GM18909 (cell line): ENCODE results near the gene FOXP1.
A peak's percentile ranks its signal among the peaks of the same experiment; 100 is the strongest.

Experiments
- ATAC-seq: cut with Tn5 transposase; IDR thresholded peaks from one replicate; pipeline ENCODE4 v1.9.1; 2021; ENCODE audit warnings: mild to moderate bottlenecking; ENCODE audit not compliant: unreplicated experiment, poor library complexity

The FOXP1 gene

GRCh38 chr3:71589132-71589531, 5.6 kb upstream of the FOXP1 start:
- no peak for ATAC-seq

- no peak for ATAC-seq
Measured at GRCh38 chr3:71587958-71588357, 4.4 kb upstream of the FOXP1 start.

- ATAC-seq: no peak
Measured at GRCh38 chr3:71586810-71587242, 3.3 kb upstream of the FOXP1 start.

- ATAC-seq: no peak
Measured at GRCh38 chr3:71585887-71586809, 2.6 kb upstream of the FOXP1 start.

- no peak for ATAC-seq
Measured at GRCh38 chr3:71585131-71585530, 1.6 kb upstream of the FOXP1 start.

GRCh38 chr3:71584394-71585011, 975 bp upstream of the FOXP1 start:
- ATAC-seq: no peak

GRCh38 chr3:71582612-71583565, 639 bp downstream of the FOXP1 start:
- ATAC-seq: peak; percentile 42

GRCh38 chr3:71582036-71582611, 1.4 kb downstream of the FOXP1 start:
- ATAC-seq: no peak

GRCh38 chr3:71581457-71582035, 2.0 kb downstream of the FOXP1 start:
- no peak for ATAC-seq

GRCh38 chr3:71580636-71581456, 2.7 kb downstream of the FOXP1 start:
- no peak for ATAC-seq

GRCh38 chr3:71579935-71580406, 3.6 kb downstream of the FOXP1 start:
- no peak for ATAC-seq

- ATAC-seq: no peak
Measured at GRCh38 chr3:71579326-71579934, 4.1 kb downstream of the FOXP1 start.

- ATAC-seq: no peak
Measured at GRCh38 chr3:71578054-71578751, 5.3 kb downstream of the FOXP1 start.

GRCh38 chr3:71577011-71577410, 6.5 kb downstream of the FOXP1 start:
- ATAC-seq: no peak

- no peak for ATAC-seq
Measured at GRCh38 chr3:71575433-71575832, 8.1 kb downstream of the FOXP1 start.

- ATAC-seq: no peak
Measured at GRCh38 chr3:71573181-71573580, 10.3 kb downstream of the FOXP1 start.

GRCh38 chr3:71570546-71570945, 13.0 kb downstream of the FOXP1 start:
- no peak for ATAC-seq

GRCh38 chr3:71568207-71568606, 15.3 kb downstream of the FOXP1 start:
- ATAC-seq: no peak
